H1 (cell line): ENCODE data around the gene BEX3. TPM values are rescaled to one million over a fixed set of nuclear protein-coding genes. Genes with fewer than 3 reads are reported as not detected.

ENCODE experiments used
- CTCF ChIA-PET: fragments of 300-600 bp; sonication (Branson Sonifier 250); formaldehyde crosslinking; loops from one replicate; lab custom pipeline; 2021; ENCODE audit not compliant: partially characterized antibody; lab: Charles Lee
- POLR2A ChIA-PET: fragments of 300-600 bp; sonication (Branson Sonifier 250); formaldehyde crosslinking; loops from one replicate; lab custom pipeline; 2021; ENCODE audit warnings: inconsistent platforms; ENCODE audit not compliant: partially characterized antibody; lab: Charles Lee
- DNase-seq, 2 experiments: peaks; one replicate each; pipeline versions ENCODE4 v3.0.0 to v3.0.0-alpha.2; 2010 to 2022; ENCODE audit warnings: low spot score in 2 of 2, low read depth in 1 of 2, mixed read lengths in 1 of 2
- FAIRE-seq: peaks from 2 replicates; lab custom pipeline; 2011; peaks lifted over from hg19 to GRCh38; lab: Jason Lieb, UNC
- H2AFZ ChIP-seq: 2 replicates; pipeline ENCODE4 v1.8.1; 2012; ENCODE audit warnings: low read length, inconsistent platforms
- H2AK5ac ChIP-seq: 2 replicates; pipeline ENCODE4 v1.6.1; 2013; ENCODE audit warnings: low read depth, low read length
- H2BK120ac ChIP-seq: replicated peaks from 2 replicates; pipeline ENCODE3; 2013; ENCODE audit warnings: low read depth, low read length, inconsistent platforms
- H2BK12ac ChIP-seq: 2 replicates; pipeline ENCODE4 v1.6.1; 2013; ENCODE audit warnings: low read depth, low read length
- H2BK15ac ChIP-seq: 2 replicates; pipeline ENCODE4 v1.6.1; 2013; ENCODE audit warnings: low read length
- H2BK20ac ChIP-seq: 2 replicates; pipeline ENCODE4 v1.6.1; 2013; ENCODE audit warnings: low read length
- H2BK5ac ChIP-seq: 2 replicates; pipeline ENCODE4 v1.6.1; 2013; ENCODE audit warnings: low read depth, low read length
- H3K14ac ChIP-seq: 2 replicates; pipeline ENCODE4 v1.6.1; 2013; ENCODE audit warnings: inconsistent platforms; ENCODE audit not compliant: insufficient read length
- H3K18ac ChIP-seq: 2 replicates; pipeline ENCODE4 v1.6.1; 2013; ENCODE audit warnings: low read length; ENCODE audit errors: extremely low read depth
- H3K23ac ChIP-seq: 2 replicates; pipeline ENCODE4 v1.6.1; 2013; ENCODE audit warnings: inconsistent platforms; ENCODE audit not compliant: insufficient read length
- H3K23me2 ChIP-seq: 2 replicates; pipeline ENCODE4 v1.6.1; 2013; ENCODE audit warnings: low read depth, low read length
- H3K27ac ChIP-seq: 2 replicates; pipeline ENCODE4 v1.6.1; 2011; ENCODE audit warnings: low read depth, low read length, inconsistent platforms
- H3K27me3 ChIP-seq, 4 experiments: replicated peaks in 1 of 4; 1 replicate in 1 of 4; 2 replicates in 3 of 4; pipeline versions ENCODE4 v1.6.1 to v1.8.1; 2011 to 2013; ENCODE audit warnings: low read length in 3 of 4, mild to moderate bottlenecking in 3 of 4, inconsistent platforms in 2 of 4, mixed read lengths in 2 of 4, moderate library complexity in 1 of 4; ENCODE audit not compliant: control insufficient read depth in 3 of 4, insufficient read depth in 3 of 4; ENCODE audit errors: extremely low read depth in 1 of 4
- H3K36me3 ChIP-seq, 4 experiments: 2 replicates each; pipeline versions ENCODE4 v1.6.1 to v1.8.1; 2011 to 2013; ENCODE audit warnings: mild to moderate bottlenecking in 4 of 4, low read length in 3 of 4, moderate library complexity in 2 of 4, control low read depth in 1 of 4, inconsistent platforms in 1 of 4; ENCODE audit not compliant: insufficient read depth in 4 of 4, control insufficient read depth in 2 of 4
- H3K4ac ChIP-seq: replicated peaks from 2 replicates; pipeline ENCODE3; 2013; ENCODE audit warnings: low read length, low read depth, mixed read lengths, inconsistent platforms; ENCODE audit not compliant: insufficient read length
- H3K4me1 ChIP-seq, 4 experiments: replicated peaks in 1 of 4; 1 replicate in 1 of 4; 2 replicates in 3 of 4; pipeline versions ENCODE4 v1.6.1 to v1.8.1; 2011 to 2013; ENCODE audit warnings: low read length in 3 of 4, inconsistent platforms in 2 of 4, mixed read lengths in 1 of 4; ENCODE audit not compliant: insufficient read depth in 4 of 4, control insufficient read depth in 3 of 4
- H3K4me2 ChIP-seq, 2 experiments: 2 replicates each; pipeline versions ENCODE4 v1.6.1 to v1.8.1; 2011 to 2013; ENCODE audit warnings: low read depth in 2 of 2, low read length in 2 of 2, control low read depth in 1 of 2, inconsistent platforms in 1 of 2, mild to moderate bottlenecking in 1 of 2; ENCODE audit not compliant: insufficient read depth in 1 of 2
- H3K4me3 ChIP-seq, 4 experiments: fragments of 200-600, 300-600 bp in 1 of 4; sonication (generic), shearing (Covaris generic), sonication (Bioruptor Twin) in 1 of 4; 2 replicates each; pipeline versions ENCODE4 v1.5.1 to v1.8.1; 2011 to 2016; ENCODE audit warnings: low read length in 4 of 4, low read depth in 3 of 4, control low read depth in 2 of 4, inconsistent platforms in 2 of 4, mild to moderate bottlenecking in 2 of 4, mixed read lengths in 1 of 4, moderate library complexity in 1 of 4; ENCODE audit not compliant: insufficient read depth in 2 of 4; ENCODE audit errors: extremely low read depth in 1 of 4
- H3K56ac ChIP-seq: replicated peaks from 2 replicates; pipeline ENCODE3; 2013; ENCODE audit warnings: low read depth, mild to moderate bottlenecking, mixed read lengths, low read length, inconsistent platforms; ENCODE audit not compliant: insufficient read length
- H3K79me1 ChIP-seq: 2 replicates; pipeline ENCODE4 v1.6.1; 2013; ENCODE audit warnings: low read depth, low read length, control low read depth
- H3K79me2 ChIP-seq, 2 experiments: 2 replicates each; pipeline versions ENCODE4 v1.6.1 to v1.8.1; 2012 to 2013; ENCODE audit warnings: low read length in 2 of 2, mild to moderate bottlenecking in 2 of 2, inconsistent platforms in 1 of 2; ENCODE audit not compliant: insufficient read depth in 2 of 2, control insufficient read depth in 1 of 2
- H3K9ac ChIP-seq, 4 experiments: replicated peaks in 1 of 4; 1 replicate in 1 of 4; 2 replicates in 3 of 4; pipeline versions ENCODE4 v1.6.1 to v1.8.1; 2011 to 2013; ENCODE audit warnings: low read depth in 3 of 4, low read length in 3 of 4, control low read depth in 2 of 4, mild to moderate bottlenecking in 2 of 4, moderate library complexity in 2 of 4, inconsistent platforms in 1 of 4; ENCODE audit errors: extremely low read depth in 1 of 4
- H3K9me3 ChIP-seq, 2 experiments: 2 replicates each; pipeline versions ENCODE4 v1.6.1 to v1.8.1; 2012 to 2013; ENCODE audit warnings: mild to moderate bottlenecking in 2 of 2, moderate library complexity in 2 of 2, control low read depth in 1 of 2, inconsistent platforms in 1 of 2, low read depth in 1 of 2, low read length in 1 of 2, mixed read lengths in 1 of 2; ENCODE audit not compliant: insufficient read depth in 2 of 2
- H4K20me1 ChIP-seq, 2 experiments: replicated peaks in 1 of 2; 2 replicates each; pipeline versions ENCODE3 to v1.8.1; 2011 to 2013; ENCODE audit warnings: inconsistent platforms in 2 of 2, low read length in 2 of 2, mild to moderate bottlenecking in 1 of 2; ENCODE audit not compliant: insufficient read depth in 2 of 2, control insufficient read depth in 1 of 2
- H4K5ac ChIP-seq: 2 replicates; pipeline ENCODE4 v1.6.1; 2013; ENCODE audit warnings: low read length, low read depth, mixed read lengths, inconsistent platforms; ENCODE audit not compliant: insufficient read length
- H4K8ac ChIP-seq: 2 replicates; pipeline ENCODE4 v1.8.0; 2013; ENCODE audit warnings: mild to moderate bottlenecking, moderate library complexity, low read length, inconsistent platforms; ENCODE audit not compliant: insufficient read depth; ENCODE audit errors: extremely low read depth
- H4K91ac ChIP-seq: replicated peaks from 2 replicates; pipeline ENCODE3; 2013; ENCODE audit warnings: low read length, mixed read lengths, inconsistent platforms; ENCODE audit not compliant: insufficient read length
- ASH2L ChIP-seq: fragments of 200-600, 300-600 bp; sonication (generic); IDR thresholded peaks from one replicate; pipeline ENCODE4 v1.7.1; 2017; ENCODE audit warnings: low read length
- BACH1 ChIP-seq: IDR thresholded peaks from 2 replicates; pipeline ENCODE4 v1.6.1; 2012; ENCODE audit warnings: low read length, improper control_type of control experiment
- BRCA1 ChIP-seq: IDR thresholded peaks from 2 replicates; pipeline ENCODE4 v1.6.1; 2012; ENCODE audit warnings: low read depth, low read length, improper control_type of control experiment
- CEBPB ChIP-seq: IDR thresholded peaks from 2 replicates; pipeline ENCODE4 v1.6.1; 2012; ENCODE audit warnings: low read depth, low read length
- CHD2 ChIP-seq: IDR thresholded peaks from 2 replicates; pipeline ENCODE4 v1.6.1; 2012; ENCODE audit warnings: low read length, improper control_type of control experiment
- CTBP2 ChIP-seq: IDR thresholded peaks from 2 replicates; pipeline ENCODE4 v1.7.0; 2011; ENCODE audit warnings: borderline replicate concordance, mild to moderate bottlenecking, moderate library complexity, mixed read lengths, low read length; ENCODE audit not compliant: insufficient read depth, insufficient read length
- JUN ChIP-seq: IDR thresholded peaks from 2 replicates; pipeline ENCODE4 v1.6.1; 2011; ENCODE audit warnings: low read depth, mild to moderate bottlenecking, improper control_type of control experiment, low read length
- POU5F1 ChIP-seq: IDR thresholded peaks from 2 replicates; pipeline ENCODE4 v1.6.1; 2011; ENCODE audit warnings: low read depth, mild to moderate bottlenecking, low read length, moderate library complexity
- RNF2 ChIP-seq: fragments of 200-900, 300-1000 bp; sonication (generic); IDR thresholded peaks from 2 replicates; pipeline ENCODE4 v1.7.1; 2016; ENCODE audit warnings: borderline replicate concordance, low read depth, mild to moderate bottlenecking, antibody characterized with exemption, low read length; ENCODE audit not compliant: poor library complexity, severe bottlenecking; ENCODE audit errors: missing control alignments
- TAF1 ChIP-seq: IDR thresholded peaks from 2 replicates; pipeline ENCODE4 v1.6.1; 2011; ENCODE audit warnings: mild to moderate bottlenecking, low read depth, low read length
- WGBS, 2 experiments: shearing (Covaris generic) in 1 of 2; methylation state at CpG; one replicate each; pipeline versions ENCODE4 v1.1.6 to v1.1.7; 2013 to 2015; ENCODE audit warnings: low lambda C conversion rate in 2 of 2, mixed read lengths in 2 of 2, inconsistent platforms in 1 of 2, low coverage in 1 of 2, missing lambda C conversion rate in 1 of 2; ENCODE audit not compliant: insufficient replicate concordance in 2 of 2, insufficient coverage in 1 of 2, insufficient read length in 1 of 2; ENCODE audit errors: extremely low coverage in 1 of 2, missing lambda C conversion rate in 1 of 2; 5-methylcytosine and 5-hydroxymethylcytosine counted together
- polyA plus RNA-seq, 7 experiments: library from polyadenylated mRNA; depleted of rRNA in 3 of 7; stranded (reverse) in 5 of 7; unstranded in 2 of 7; fragments of >200 nt in 5 of 7; fragments of 200-250 nt in 2 of 7; gene quantifications; 1 replicate in 5 of 7; 2 replicates in 1 of 7; 4 replicates in 1 of 7; pipeline versions ENCODE4 v1.2.1 to v1.2.3, GENCODE V29; 2011 to 2013; ENCODE audit warnings: missing spikeins in 2 of 7, mixed read lengths in 2 of 7
- total RNA-seq: library from RNA; stranded (reverse); fragmentation: NEBNext Ultra II Directional; extraction: Animal tissue kit (Norgen Biotek cat#: 25700); gene quantifications from 2 replicates; pipeline ENCODE4 v1.2.1, GENCODE V29; 2021
- TF ChIP-seq, protein P1 (sequence below): IDR thresholded peaks from 2 replicates; pipeline ENCODE4 v1.6.1; 2011; ENCODE audit warnings: low read length, improper control_type of control experiment
- TF ChIP-seq, protein P2 (sequence below): IDR thresholded peaks from 2 replicates; pipeline ENCODE4 v1.6.1; 2011; ENCODE audit warnings: low read depth, mild to moderate bottlenecking, low read length; ENCODE audit not compliant: insufficient read depth

BEX3 gene
- total and polyA plus RNA-seq, 2 of the 8 experiments (the other 6 are each of a cell fraction or from before 2014, with no cell fraction given), result 330 to 366 TPM

DNA sequence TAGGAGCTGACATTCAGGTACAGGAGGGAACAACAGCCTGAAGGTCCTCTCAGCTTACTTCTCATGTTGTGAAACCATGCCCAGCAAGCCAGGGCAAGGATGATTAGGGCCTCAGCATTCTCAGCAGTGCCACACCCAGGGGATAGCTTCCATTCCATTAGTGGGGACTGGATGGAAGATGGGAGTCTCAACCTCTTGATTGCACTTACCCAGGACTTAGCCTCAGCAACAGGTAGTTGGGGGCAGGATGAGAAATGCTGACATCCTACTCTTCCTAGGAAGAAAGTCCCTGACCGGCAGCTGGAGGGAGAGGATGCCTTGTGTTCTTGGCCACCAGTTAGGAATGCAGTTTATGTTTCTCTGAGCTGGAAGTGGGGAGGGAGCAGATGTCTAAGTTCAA is 8.8 kb upstream of the BEX3 start:
- no peak overlapping the region for H4K8ac ChIP-seq
- no peaks in the 10 kb centered on the region for H4K20me1 ChIP-seq
- H3K56ac ChIP-seq, result no peak overlapping the region
- H3K9me3 ChIP-seq, result no peaks in the 10 kb centered on the region
- no peak overlapping the region; the same call in 1 of the 2 replicates for H2BK12ac ChIP-seq
- H4K91ac ChIP-seq, result no peak overlapping the region
- H2BK20ac ChIP-seq, result no peak overlapping the region
- H3K9ac ChIP-seq, result no peak overlapping the region
- H3K14ac ChIP-seq, result no peak overlapping the region
- H2BK5ac ChIP-seq, result no peak overlapping the region
- peaks cover 0 to 2% (median 0%) of the 10 kb centered on the region in 4 experiments; a peak in 1 of 7 replicates for H3K4me1 ChIP-seq
- WGBS, 2 experiments, result 57% methylated on average over 1 of the region's 1 CpG; no CpG with 5 or more reads in 1 of the 2 experiments
- H3K4me3 ChIP-seq, result no peak overlapping the region
- no peaks in the 10 kb centered on the region for H3K79me2 ChIP-seq
- H3K18ac ChIP-seq, result no peak overlapping the region
- ChIA-PET POLR2A (interaction anchor here (1.4 to 2.9 kb wide), 3 partner anchors 10 to 12 kb away, joined by 8 to 18 read pairs (median 13); partner anchors contain the start of genes BEX3 and TCEAL9), CTCF (no interaction called here)
- H3K23me2 ChIP-seq, result no peaks in the 10 kb centered on the region
- no peak for FAIRE-seq
- no peak overlapping the region for H3K4ac ChIP-seq
- no peak overlapping the region for H2AK5ac ChIP-seq
- no peak overlapping the region for H4K5ac ChIP-seq
- DNase-seq, result no peak
- no peaks in the 10 kb centered on the region for H3K27me3 ChIP-seq
- H2AFZ ChIP-seq, result no peak overlapping the region
- H2BK15ac ChIP-seq, result no peak overlapping the region
- H3K4me2 ChIP-seq, result no peak overlapping the region
- H3K23ac ChIP-seq, result no peak overlapping the region
- H3K27ac ChIP-seq, result no peak overlapping the region
- no peaks in the 10 kb centered on the region for H3K79me1 ChIP-seq
- no peaks in the 10 kb centered on the region for H3K36me3 ChIP-seq
- no peak overlapping the region for H2BK120ac ChIP-seq
- TF ChIP-seq, protein P1, sequence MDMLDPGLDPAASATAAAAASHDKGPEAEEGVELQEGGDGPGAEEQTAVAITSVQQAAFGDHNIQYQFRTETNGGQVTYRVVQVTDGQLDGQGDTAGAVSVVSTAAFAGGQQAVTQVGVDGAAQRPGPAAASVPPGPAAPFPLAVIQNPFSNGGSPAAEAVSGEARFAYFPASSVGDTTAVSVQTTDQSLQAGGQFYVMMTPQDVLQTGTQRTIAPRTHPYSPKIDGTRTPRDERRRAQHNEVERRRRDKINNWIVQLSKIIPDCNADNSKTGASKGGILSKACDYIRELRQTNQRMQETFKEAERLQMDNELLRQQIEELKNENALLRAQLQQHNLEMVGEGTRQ, result no peak
- TF ChIP-seq RNF2 (no peak), TAF1 (no peak), POU5F1 (no peak), CHD2 (no peak), CTBP2 (no peak), BRCA1 (no peak), ASH2L (no peak), CEBPB (no peak), JUN (no peak), BACH1 (no peak)
- TF ChIP-seq, protein P2, sequence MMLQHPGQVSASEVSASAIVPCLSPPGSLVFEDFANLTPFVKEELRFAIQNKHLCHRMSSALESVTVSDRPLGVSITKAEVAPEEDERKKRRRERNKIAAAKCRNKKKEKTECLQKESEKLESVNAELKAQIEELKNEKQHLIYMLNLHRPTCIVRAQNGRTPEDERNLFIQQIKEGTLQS, result no peak
